ENCODE measurements around the gene POLD4.

- TF ChIP-seq ZNF839 (CRISPR knock-in tag; IDR thresholded peaks at IDR 0.05; ENCODE audit: borderline replicate concordance) (no peak), SP1 (IDR thresholded peaks at IDR 0.05) (no peak), SP1 (CRISPR knock-in tag; IDR thresholded peaks at IDR 0.05) (no peak), GTF2F1 (IDR thresholded peaks at IDR 0.05; ENCODE audit: low read length) (no peak), HDAC2 (CRISPR knock-in tag; IDR thresholded peaks at IDR 0.05) (no peak)
Observed at GRCh38 chr11:67351275-67352005, 1.9 kb downstream of the POLD4 start.
